CD4-positive, alpha-beta T cell treated with Interferon gamma for 1 hour (primary cell): Measurements from ENCODE around the gene INPPL1.
A peak's percentile ranks its signal among the peaks of the same experiment; 100 is the strongest.

Experiments used
- DNase-seq: peaks from one replicate; pipeline ENCODE4 v3.0.0-alpha.2; 2020

The INPPL1 gene

GRCh38 chr11:72220696-72221363 is 3.7 kb upstream of the INPPL1 start:
- DNase-seq, result no peak

GRCh38 chr11:72221386-72222075 is 3.0 kb upstream of the INPPL1 start:
- peak; percentile 42 for DNase-seq

GRCh38 chr11:72222106-72222891 is 2.3 kb upstream of the INPPL1 start:
- DNase-seq, result no peak

GRCh38 chr11:72222907-72223614 is 1.5 kb upstream of the INPPL1 start:
- peak; percentile 93 for DNase-seq

- DNase-seq, result peak; percentile 52
These were observed 678 bp upstream of the INPPL1 start for GRCh38 chr11:72223615-72224563.

- peak; percentile 16 for DNase-seq
These were observed 914 bp downstream of the INPPL1 start for GRCh38 chr11:72225411-72225951.

- DNase-seq, result no peak
These were observed 2.1 kb downstream of the INPPL1 start for GRCh38 chr11:72226701-72227100.

GRCh38 chr11:72227316-72228228 is 3.0 kb downstream of the INPPL1 start:
- no peak for DNase-seq

GRCh38 chr11:72228229-72228843 is 3.8 kb downstream of the INPPL1 start:
- no peak for DNase-seq

- no peak for DNase-seq
These were observed 4.3 kb downstream of the INPPL1 start for GRCh38 chr11:72228844-72229231.

GRCh38 chr11:72229336-72229924 is 4.9 kb downstream of the INPPL1 start:
- DNase-seq, result no peak

- no peak for DNase-seq
These were observed 5.6 kb downstream of the INPPL1 start for GRCh38 chr11:72229925-72230763.

GRCh38 chr11:72230764-72231365 is 6.3 kb downstream of the INPPL1 start:
- no peak for DNase-seq

GRCh38 chr11:72231396-72232259 is 7.1 kb downstream of the INPPL1 start:
- no peak for DNase-seq

- no peak for DNase-seq
These were observed 7.9 kb downstream of the INPPL1 start for GRCh38 chr11:72232260-72233055.

- no peak for DNase-seq
These were observed 8.6 kb downstream of the INPPL1 start for GRCh38 chr11:72233056-72233772.
